SK-N-SH treated with all-trans-retinoic acid at 6 μM for 48 hours (cell line): Measurements from ENCODE around the gene DSP.

Experiments
- CSDC2 ChIP-seq: fragments of 250-450 bp; sonication (Bioruptor Pico); IDR thresholded peaks from 2 replicates; pipeline ENCODE4 v1.5.0; 2020; ENCODE audit warnings: mild to moderate bottlenecking, moderate library complexity
- ISL1 ChIP-seq: fragments of 250-450 bp; sonication (Bioruptor Pico); IDR thresholded peaks from 2 replicates; pipeline ENCODE4 v2.1.2; 2022; ENCODE audit warnings: mild to moderate bottlenecking, moderate library complexity
- SNAI2 ChIP-seq: fragments of 250-450 bp; sonication (Bioruptor Pico); IDR thresholded peaks from 2 replicates; pipeline ENCODE4 v1.5.0; 2020; ENCODE audit warnings: mild to moderate bottlenecking, moderate library complexity
- TOX ChIP-seq: fragments of 250-450 bp; sonication (Bioruptor Pico); IDR thresholded peaks from 2 replicates; pipeline ENCODE4 v1.8.0; 2021; ENCODE audit warnings: mild to moderate bottlenecking, moderate library complexity, borderline replicate concordance
- ZFP3 ChIP-seq: fragments of 250-450 bp; sonication (Bioruptor Pico); IDR thresholded peaks from 2 replicates; pipeline ENCODE4 v1.5.0; 2020; ENCODE audit warnings: mild to moderate bottlenecking, moderate library complexity
- TF ChIP-seq, protein P1 (sequence below): fragments of 250-450 bp; sonication (Bioruptor Pico); IDR thresholded peaks from 2 replicates; pipeline ENCODE4 v1.5.1; 2020; ENCODE audit warnings: low read depth, mild to moderate bottlenecking, moderate library complexity
- TF ChIP-seq, protein P2 (sequence below): fragments of 250-450 bp; sonication (Bioruptor Pico); IDR thresholded peaks from 2 replicates; pipeline ENCODE4 v1.8.0; 2020; ENCODE audit warnings: mild to moderate bottlenecking, moderate library complexity, borderline replicate concordance

DNA sequence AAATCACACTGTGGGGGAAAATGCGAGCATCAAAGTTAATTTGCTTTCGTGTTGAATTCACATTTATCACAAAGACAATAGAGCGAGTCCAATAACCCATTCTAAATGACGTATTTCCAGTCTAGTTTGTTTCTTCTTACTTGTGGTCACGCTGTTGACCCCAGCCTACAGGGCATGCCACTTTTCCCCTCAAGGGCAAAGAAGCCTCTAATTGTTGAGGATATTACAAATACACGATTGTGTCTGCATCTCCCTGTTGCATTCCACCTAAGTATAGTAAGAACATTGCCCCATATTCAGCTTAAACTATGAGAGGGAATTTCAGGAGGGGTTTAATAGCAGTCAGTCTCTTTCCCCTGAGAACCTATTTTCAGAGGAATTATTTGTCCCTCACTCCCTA is 37.4 kb upstream of the DSP start:
- TF ChIP-seq ISL1 (CRISPR knock-in tag) (no peak), ZFP3 (CRISPR knock-in tag) (no peak), TOX (CRISPR knock-in tag) (no peak), SNAI2 (CRISPR knock-in tag) (no peak), CSDC2 (CRISPR knock-in tag) (no peak)
- TF ChIP-seq, protein P1, sequence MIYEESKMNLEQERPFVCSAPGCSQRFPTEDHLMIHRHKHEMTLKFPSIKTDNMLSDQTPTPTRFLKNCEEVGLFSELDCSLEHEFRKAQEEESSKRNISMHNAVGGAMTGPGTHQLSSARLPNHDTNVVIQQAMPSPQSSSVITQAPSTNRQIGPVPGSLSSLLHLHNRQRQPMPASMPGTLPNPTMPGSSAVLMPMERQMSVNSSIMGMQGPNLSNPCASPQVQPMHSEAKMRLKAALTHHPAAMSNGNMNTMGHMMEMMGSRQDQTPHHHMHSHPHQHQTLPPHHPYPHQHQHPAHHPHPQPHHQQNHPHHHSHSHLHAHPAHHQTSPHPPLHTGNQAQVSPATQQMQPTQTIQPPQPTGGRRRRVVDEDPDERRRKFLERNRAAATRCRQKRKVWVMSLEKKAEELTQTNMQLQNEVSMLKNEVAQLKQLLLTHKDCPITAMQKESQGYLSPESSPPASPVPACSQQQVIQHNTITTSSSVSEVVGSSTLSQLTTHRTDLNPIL (CRISPR knock-in tag) = no peak
- TF ChIP-seq, protein P2, sequence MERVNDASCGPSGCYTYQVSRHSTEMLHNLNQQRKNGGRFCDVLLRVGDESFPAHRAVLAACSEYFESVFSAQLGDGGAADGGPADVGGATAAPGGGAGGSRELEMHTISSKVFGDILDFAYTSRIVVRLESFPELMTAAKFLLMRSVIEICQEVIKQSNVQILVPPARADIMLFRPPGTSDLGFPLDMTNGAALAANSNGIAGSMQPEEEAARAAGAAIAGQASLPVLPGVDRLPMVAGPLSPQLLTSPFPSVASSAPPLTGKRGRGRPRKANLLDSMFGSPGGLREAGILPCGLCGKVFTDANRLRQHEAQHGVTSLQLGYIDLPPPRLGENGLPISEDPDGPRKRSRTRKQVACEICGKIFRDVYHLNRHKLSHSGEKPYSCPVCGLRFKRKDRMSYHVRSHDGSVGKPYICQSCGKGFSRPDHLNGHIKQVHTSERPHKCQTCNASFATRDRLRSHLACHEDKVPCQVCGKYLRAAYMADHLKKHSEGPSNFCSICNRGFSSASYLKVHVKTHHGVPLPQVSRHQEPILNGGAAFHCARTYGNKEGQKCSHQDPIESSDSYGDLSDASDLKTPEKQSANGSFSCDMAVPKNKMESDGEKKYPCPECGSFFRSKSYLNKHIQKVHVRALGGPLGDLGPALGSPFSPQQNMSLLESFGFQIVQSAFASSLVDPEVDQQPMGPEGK = no peak
